RWPE2 (cell line): ENCODE data around the gene ACRBP.
A peak's percentile ranks its signal among the peaks of the same experiment; 100 is the strongest.

ENCODE experiments used
- ATAC-seq: fragments of 200-7000 bp; cut with Tn5 transposase; 3 replicates; pipeline ENCODE4 v1.9.1; 2021; ENCODE audit warnings: low read depth
- DNase-seq: peaks from one replicate; pipeline ENCODE4 v3.0.0-alpha.2; 2020; ENCODE audit warnings: low spot score
- H3K27ac ChIP-seq: fragments of 450-650 bp; 2 replicates; pipeline ENCODE4 v1.5.1; 2017; ENCODE audit warnings: mild to moderate bottlenecking; ENCODE audit not compliant: poor library complexity, severe bottlenecking
- H3K27me3 ChIP-seq: fragments of 250-450 bp; sonication (Bioruptor Pico); 2 replicates; pipeline ENCODE4 v1.5.1; 2021; ENCODE audit warnings: mild to moderate bottlenecking, moderate library complexity; ENCODE audit not compliant: insufficient read depth, poor library complexity, severe bottlenecking
- H3K36me3 ChIP-seq: fragments of 250-450 bp; sonication (Bioruptor Pico); 2 replicates; pipeline ENCODE4 v1.5.1; 2020; ENCODE audit warnings: low read depth, mild to moderate bottlenecking, moderate library complexity
- H3K4me1 ChIP-seq: fragments of 250-450 bp; sonication (Bioruptor Pico); 2 replicates; pipeline ENCODE4 v1.5.1; 2021; ENCODE audit warnings: mild to moderate bottlenecking, moderate library complexity; ENCODE audit not compliant: insufficient read depth, poor library complexity, severe bottlenecking
- H3K4me3 ChIP-seq: fragments of 250-450 bp; sonication (Bioruptor Pico); 2 replicates; pipeline ENCODE4 v1.5.1; 2021; ENCODE audit warnings: mild to moderate bottlenecking, moderate library complexity; ENCODE audit not compliant: severe bottlenecking
- H3K9me3 ChIP-seq: fragments of 250-450 bp; sonication (Bioruptor Pico); 2 replicates; pipeline ENCODE4 v1.5.1; 2021; ENCODE audit warnings: mild to moderate bottlenecking, moderate library complexity; ENCODE audit not compliant: severe bottlenecking
- TF ChIP-seq, protein P1 (sequence below): fragments of 450-650 bp; IDR thresholded peaks from one replicate; pipeline ENCODE4 v1.5.1; 2017; ENCODE audit warnings: mild to moderate bottlenecking, moderate library complexity; ENCODE audit not compliant: poor library complexity, severe bottlenecking

Gene ACRBP

DNA sequence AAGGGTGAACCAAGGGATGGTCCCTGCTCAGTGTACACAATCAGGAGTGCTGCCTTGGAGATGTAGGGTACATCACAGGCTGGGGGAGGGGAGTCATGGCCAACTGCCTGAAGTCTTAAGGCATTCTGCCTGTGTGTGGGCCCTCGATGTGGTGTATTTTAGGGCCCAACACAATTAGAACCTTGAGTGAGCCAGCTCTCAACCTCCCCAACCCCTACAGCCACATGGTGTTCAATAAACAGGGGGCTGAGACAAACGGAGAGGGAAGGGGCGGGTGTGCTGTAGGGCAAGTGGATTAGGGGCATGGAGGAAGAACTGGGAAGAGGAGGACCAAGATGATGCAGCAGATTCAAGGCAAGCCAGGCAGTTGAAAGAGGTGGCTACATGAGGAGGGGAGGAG lies 31.4 kb downstream of the ACRBP start:
- no peak for DNase-seq

DNA sequence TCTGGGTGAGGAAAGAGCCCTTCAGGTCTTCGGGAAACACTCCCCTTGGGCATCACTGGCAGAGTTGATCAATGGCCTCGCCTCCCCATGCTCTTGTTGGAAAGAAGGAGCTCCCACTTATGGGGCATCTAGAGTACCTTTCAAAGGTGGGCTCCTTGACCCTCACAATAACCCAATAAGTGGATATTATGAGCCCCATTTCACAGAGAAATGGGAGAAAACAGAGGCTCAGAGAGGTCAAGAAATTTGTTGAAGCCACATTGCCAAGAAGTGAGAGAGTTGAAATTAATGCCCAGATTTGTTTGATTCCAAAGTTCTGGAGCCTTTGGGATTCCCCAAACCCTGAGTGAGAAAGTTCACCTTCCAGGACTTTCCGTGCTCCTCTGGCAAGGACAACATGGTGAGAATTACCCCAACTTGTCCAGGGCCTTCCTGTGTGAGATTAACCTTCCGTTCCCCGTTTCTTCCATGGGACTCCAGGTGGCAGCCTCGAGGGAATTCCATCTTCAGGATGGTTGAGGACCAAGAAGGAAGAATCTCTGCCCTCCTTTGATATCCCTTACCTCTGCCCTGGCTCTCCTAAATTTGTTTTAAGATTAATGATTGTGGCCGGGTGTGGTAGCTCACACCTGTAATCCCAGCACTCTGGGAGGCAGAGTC lies 32.6 kb downstream of the ACRBP start:
- DNase-seq (no peak), ATAC-seq (no peak)
- peak overlapping the region; percentile 69 for H3K27ac ChIP-seq
- peaks cover 14% of the 10 kb centered on the region for H3K4me1 ChIP-seq
- no peaks in the 10 kb centered on the region for H3K27me3 ChIP-seq
- no peak overlapping the region for H3K4me3 ChIP-seq
- TF ChIP-seq, protein P1, sequence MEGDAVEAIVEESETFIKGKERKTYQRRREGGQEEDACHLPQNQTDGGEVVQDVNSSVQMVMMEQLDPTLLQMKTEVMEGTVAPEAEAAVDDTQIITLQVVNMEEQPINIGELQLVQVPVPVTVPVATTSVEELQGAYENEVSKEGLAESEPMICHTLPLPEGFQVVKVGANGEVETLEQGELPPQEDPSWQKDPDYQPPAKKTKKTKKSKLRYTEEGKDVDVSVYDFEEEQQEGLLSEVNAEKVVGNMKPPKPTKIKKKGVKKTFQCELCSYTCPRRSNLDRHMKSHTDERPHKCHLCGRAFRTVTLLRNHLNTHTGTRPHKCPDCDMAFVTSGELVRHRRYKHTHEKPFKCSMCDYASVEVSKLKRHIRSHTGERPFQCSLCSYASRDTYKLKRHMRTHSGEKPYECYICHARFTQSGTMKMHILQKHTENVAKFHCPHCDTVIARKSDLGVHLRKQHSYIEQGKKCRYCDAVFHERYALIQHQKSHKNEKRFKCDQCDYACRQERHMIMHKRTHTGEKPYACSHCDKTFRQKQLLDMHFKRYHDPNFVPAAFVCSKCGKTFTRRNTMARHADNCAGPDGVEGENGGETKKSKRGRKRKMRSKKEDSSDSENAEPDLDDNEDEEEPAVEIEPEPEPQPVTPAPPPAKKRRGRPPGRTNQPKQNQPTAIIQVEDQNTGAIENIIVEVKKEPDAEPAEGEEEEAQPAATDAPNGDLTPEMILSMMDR, result no peak
- H3K9me3 ChIP-seq, result no peaks in the 10 kb centered on the region
- peaks cover 6% of the 10 kb centered on the region for H3K36me3 ChIP-seq

More for the DNA sequence above, 31.4 kb downstream of the ACRBP start:
- Histone ChIP-seq H3K27me3 (no peaks in the 10 kb centered on the region), H3K9me3 (no peaks in the 10 kb centered on the region), H3K36me3 (peaks cover 6% of the 10 kb centered on the region), H3K4me3 (no peak overlapping the region), H3K4me1 (peaks cover 14% of the 10 kb centered on the region), H3K27ac (no peak overlapping the region)
- ATAC-seq, result no peak
- TF ChIP-seq, protein P1, result no peak

DNA sequence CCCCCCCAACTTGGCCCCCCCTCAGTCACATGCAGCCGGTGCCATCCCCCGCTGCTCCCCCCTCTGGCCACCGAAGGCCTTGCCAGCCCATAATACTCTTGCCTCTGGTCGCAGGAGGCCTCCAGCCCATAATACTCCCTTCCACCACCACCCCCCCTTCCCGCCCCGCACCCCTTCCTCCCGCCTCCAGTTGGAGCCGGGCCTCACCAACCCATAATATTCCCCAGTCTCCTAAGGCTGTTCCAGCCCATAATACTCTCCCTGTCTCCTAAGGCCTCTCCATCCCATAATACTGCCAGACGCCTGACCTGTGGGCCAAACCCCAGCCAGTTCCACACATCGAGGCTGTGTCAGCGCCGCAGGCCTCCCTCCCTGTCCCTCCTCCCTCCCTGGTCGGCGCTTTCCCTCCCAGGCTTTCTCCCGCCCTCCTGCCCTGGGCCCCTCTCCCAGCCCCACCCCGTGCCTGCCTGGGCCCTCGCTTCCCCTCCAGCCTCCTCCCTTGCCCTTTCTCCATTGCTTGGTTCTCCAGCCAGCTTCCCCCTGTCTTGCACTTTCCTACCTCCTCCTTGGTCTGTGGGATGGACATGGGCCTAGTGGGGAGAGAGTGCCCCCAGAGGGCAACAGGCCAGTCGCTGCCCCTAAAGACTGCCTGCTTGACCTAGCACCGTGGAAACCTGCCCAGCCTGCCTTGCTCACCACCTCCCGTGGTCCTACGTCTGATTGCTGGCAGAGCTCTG lies 33.3 kb downstream of the ACRBP start:
- H3K4me3 ChIP-seq, result no peak overlapping the region
- no peaks in the 10 kb centered on the region for H3K9me3 ChIP-seq
- H3K27ac ChIP-seq, result peak overlapping the region; percentile 69
- TF ChIP-seq, protein P1, result peak; percentile 14
- peaks cover 3% of the 10 kb centered on the region for H3K36me3 ChIP-seq
- H3K4me1 ChIP-seq, result peaks cover 14% of the 10 kb centered on the region
- no peaks in the 10 kb centered on the region for H3K27me3 ChIP-seq
- DNase-seq (peak; percentile 81), ATAC-seq (peak; percentile 64)

DNA sequence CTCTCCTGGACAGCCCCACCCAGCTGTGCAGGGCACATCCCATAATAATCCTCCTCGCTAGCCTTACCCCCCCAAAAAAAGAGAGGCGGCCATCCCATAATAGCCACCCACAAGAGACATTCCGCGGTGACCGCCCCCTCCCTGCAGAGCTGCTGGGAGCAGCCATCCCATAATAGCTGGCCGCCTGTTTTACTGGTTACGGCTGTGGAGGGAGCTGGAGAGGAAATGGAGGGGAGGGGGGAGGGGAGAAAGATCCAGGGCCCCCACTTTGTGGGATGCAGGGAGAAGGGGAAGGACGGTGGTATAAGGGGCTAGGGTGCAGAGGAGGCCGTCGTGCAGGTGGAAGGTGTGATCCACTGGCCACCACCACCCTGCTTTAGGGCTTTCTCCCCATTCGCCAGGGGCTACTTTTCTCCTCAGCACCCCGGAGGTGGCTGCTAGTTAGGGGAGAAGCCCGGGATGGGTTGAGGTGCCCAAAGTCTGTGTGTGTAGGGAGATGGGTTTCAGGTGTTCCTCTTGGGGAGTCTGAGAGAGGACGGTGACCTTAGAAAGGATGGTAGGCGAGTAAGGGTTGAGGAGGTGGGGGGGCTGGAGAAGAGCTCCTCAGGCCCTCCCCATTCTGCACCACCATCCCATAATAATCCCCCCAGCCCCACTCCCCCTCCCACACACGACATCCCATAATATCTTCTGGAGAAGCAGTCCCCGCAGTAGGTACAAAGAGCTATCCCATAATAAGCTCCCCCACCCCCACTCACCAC lies 34.0 kb downstream of the ACRBP start:
- H3K4me3 ChIP-seq, result no peak overlapping the region
- no peaks in the 10 kb centered on the region for H3K36me3 ChIP-seq
- no peaks in the 10 kb centered on the region for H3K27me3 ChIP-seq
- no peaks in the 10 kb centered on the region for H3K9me3 ChIP-seq
- ATAC-seq (peak; percentile 22), DNase-seq (peak; percentile 85)
- TF ChIP-seq, protein P1, result no peak
- peak overlapping the region; percentile 69 for H3K27ac ChIP-seq
- peaks cover 18% of the 10 kb centered on the region for H3K4me1 ChIP-seq
